IPS DF 6.9 (cell line): ENCODE measurements around the gene PLIN4.

Source experiments
- DNase-seq: peaks from one replicate; pipeline ENCODE4 v3.0.0-alpha.2; 2013; ENCODE audit warnings: low read depth, low spot score
- H3K27ac ChIP-seq: one replicate; pipeline ENCODE4 v1.5.1; 2013; ENCODE audit warnings: low read length, control low read depth
- H3K27me3 ChIP-seq: 2 replicates; pipeline ENCODE4 v1.6.1; 2013; ENCODE audit warnings: mild to moderate bottlenecking, low read length; ENCODE audit not compliant: control insufficient read depth, insufficient read depth
- H3K36me3 ChIP-seq: 2 replicates; pipeline ENCODE4 v1.6.1; 2013; ENCODE audit warnings: low read length; ENCODE audit not compliant: control insufficient read depth, insufficient read depth
- H3K4me1 ChIP-seq: 2 replicates; pipeline ENCODE4 v1.6.1; 2013; ENCODE audit warnings: low read length; ENCODE audit not compliant: control insufficient read depth, insufficient read depth
- H3K4me3 ChIP-seq: 2 replicates; pipeline ENCODE4 v1.5.1; 2013; ENCODE audit warnings: mild to moderate bottlenecking, low read length
- H3K9me3 ChIP-seq: 2 replicates; pipeline ENCODE4 v1.6.1; 2013; ENCODE audit warnings: low read length, inconsistent platforms; ENCODE audit not compliant: control insufficient read depth, insufficient read depth
- WGBS: extraction: QIAGEN DNeasy Blood & Tissue Kit; methylation state at CpG from one replicate; pipeline ENCODE4 v1.1.7; 2013; ENCODE audit warnings: mixed read lengths, missing lambda C conversion rate; ENCODE audit not compliant: insufficient read length, insufficient coverage; 5-methylcytosine and 5-hydroxymethylcytosine counted together

The PLIN4 gene

DNA sequence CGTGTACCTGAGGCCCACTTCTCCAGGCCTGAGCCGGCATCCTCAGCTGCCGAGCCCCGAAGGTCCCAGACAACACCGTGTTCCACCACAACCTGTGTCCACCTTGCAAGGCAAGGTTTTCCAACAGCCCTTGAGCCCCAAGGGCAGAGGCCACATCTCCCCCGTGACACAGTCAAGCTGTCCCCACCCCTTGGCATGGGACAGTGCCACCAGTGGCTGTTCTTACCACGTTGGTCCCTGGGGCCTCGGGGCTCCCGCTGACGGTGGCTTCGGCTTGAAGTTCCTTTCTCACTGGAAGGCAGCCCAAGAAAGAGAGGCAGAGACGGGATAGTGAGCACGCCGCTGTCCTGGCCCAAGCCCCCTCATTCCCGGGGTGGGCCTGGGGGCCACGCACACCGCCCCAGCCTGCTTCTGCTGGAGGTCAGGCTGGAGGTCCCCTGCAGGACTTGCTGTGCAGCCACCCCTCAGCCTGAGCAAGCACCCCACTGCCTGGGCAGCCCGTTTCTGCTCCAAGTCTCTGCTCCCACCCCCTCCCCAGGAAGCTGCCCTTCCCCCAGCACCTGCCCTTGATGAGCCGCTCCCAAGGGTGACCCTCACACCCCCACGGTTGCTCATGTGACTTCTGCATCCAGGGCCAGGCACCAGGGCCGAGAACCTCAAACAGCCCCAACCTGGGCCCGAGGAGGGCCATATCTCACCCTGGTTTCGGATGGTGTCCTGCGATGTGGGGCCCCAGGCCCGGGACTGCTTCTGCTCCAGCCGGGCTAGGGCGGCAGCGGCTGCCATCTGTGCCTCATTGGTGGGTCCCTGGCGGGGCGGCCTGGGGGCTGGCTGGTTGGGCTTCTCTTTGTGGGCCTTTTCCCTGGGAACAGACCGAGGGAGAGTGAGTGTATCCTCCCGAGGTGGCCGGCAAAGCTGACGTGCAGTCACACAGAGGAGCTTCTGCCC is 64.8 kb downstream of the PLIN4 start:
- Histone ChIP-seq H3K4me1 (no peaks in the 10 kb centered on the region; the same call in 1 of the 2 replicates), H3K36me3 (peaks cover 3% of the 10 kb centered on the region; the same call in 1 of the 2 replicates), H3K27me3 (no peaks in the 10 kb centered on the region), H3K27ac (no peak overlapping the region), H3K9me3 (no peaks in the 10 kb centered on the region), H3K4me3 (no peak overlapping the region)
- no CpG with 5 or more reads among the region's 34 CpGs for WGBS
- no peak for DNase-seq

DNA sequence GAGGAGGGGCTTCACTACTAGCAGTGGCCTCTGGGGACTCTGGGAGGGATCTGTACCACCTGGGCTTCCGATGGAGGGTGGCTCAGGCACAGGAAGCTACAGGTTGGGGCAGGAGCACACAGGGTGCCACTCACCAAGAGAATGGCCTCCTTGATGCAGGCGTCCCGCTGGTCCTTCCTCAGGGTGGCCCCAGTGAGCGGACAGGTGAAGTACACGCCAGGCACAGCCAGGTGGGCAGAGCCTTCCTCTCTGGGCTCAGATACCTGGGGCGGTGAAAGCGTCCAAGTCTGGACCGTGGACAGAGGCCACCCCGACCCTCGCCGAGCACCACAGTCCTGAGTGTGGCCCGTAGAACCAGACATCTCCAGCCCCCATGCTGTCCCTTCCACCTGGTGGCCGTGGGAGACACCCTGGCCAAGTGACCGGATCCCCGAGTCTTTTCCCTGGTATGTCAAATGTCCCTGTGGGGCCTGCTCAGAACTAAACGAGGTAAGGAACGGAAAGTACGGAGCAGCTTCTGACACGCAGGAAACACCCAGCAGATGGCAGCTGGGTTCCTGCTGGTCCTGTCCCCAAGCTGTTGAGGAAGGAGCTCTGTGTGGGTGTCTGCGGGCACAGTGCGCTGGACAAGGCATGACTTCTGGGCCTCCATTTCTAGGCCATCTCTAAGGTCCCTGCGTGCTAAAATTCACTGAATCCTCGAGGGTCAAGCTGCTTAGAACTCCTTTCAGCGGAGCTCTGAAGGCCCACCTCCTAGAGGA is 65.9 kb downstream of the PLIN4 start:
- H3K36me3 ChIP-seq, result peaks cover 5% of the 10 kb centered on the region
- DNase-seq, result no peak
- H3K27ac ChIP-seq, result no peak overlapping the region
- H3K4me3 ChIP-seq, result no peak overlapping the region
- no CpG with 5 or more reads among the region's 24 CpGs for WGBS
- H3K4me1 ChIP-seq, result no peaks in the 10 kb centered on the region; the same call in 1 of the 2 replicates
- H3K27me3 ChIP-seq, result no peaks in the 10 kb centered on the region
- H3K9me3 ChIP-seq, result no peaks in the 10 kb centered on the region
